ENCODE data around the gene STUM. TPM values are rescaled to one million over a fixed set of nuclear protein-coding genes. Genes with fewer than 3 reads are reported as not detected.

The STUM gene
- total RNA-seq, 1 donor from 2014 or later: 0.55 TPM

DNA sequence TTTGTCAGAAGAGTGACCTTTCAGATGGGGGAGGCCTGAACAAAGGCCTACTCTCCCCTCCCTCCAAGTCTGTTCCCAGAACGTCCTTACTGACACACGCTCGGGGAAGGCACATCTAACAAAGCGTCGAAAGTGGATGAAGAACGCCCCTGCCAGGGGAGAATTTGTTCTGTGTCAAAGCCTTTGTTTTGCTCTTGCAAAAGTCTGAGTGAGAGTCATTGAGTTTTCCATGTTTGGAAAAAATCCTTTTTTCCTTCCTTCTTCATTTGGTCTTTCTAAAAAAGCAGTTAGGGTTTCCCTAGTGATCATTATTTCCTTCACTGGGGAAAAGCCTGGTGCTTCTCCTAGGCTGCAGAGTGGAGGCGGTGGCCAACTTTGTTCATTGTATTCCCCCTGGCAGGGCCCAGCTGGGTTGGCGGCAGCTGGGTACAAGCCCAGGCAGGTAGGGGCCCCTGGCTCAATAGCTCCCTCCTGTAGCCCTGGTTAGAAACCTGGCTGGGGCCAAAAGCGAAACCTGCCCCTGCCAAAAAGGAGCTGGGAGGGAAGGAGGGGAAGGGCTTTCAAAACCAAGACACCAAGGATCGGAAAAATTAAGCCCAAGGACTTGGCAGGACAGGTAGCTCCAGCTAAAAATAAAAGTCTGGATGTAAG lies 109.5 kb downstream of the STUM start:
- DNase-seq (ENCODE audit: low spot score, unreplicated experiment): no peak
- H3K4me3 Mint-ChIP-seq (ENCODE audit: low read depth): no peak overlapping the region
- H3K27me3 Mint-ChIP-seq: peaks cover 13% of the 10 kb centered on the region
- H3K4me1 Mint-ChIP-seq (ENCODE audit: low read depth): peaks cover 22% of the 10 kb centered on the region
- no peak overlapping the region for H3K27ac Mint-ChIP-seq
- H3K9me3 Mint-ChIP-seq (ENCODE audit: low read depth): no peaks in the 10 kb centered on the region
- TF ChIP-seq, protein P1, sequence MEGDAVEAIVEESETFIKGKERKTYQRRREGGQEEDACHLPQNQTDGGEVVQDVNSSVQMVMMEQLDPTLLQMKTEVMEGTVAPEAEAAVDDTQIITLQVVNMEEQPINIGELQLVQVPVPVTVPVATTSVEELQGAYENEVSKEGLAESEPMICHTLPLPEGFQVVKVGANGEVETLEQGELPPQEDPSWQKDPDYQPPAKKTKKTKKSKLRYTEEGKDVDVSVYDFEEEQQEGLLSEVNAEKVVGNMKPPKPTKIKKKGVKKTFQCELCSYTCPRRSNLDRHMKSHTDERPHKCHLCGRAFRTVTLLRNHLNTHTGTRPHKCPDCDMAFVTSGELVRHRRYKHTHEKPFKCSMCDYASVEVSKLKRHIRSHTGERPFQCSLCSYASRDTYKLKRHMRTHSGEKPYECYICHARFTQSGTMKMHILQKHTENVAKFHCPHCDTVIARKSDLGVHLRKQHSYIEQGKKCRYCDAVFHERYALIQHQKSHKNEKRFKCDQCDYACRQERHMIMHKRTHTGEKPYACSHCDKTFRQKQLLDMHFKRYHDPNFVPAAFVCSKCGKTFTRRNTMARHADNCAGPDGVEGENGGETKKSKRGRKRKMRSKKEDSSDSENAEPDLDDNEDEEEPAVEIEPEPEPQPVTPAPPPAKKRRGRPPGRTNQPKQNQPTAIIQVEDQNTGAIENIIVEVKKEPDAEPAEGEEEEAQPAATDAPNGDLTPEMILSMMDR (IDR thresholded peaks at IDR 0.05; ENCODE audit: unreplicated experiment): no peak
- H3K36me3 Mint-ChIP-seq (ENCODE audit: insufficient read depth): no peaks in the 10 kb centered on the region

DNA sequence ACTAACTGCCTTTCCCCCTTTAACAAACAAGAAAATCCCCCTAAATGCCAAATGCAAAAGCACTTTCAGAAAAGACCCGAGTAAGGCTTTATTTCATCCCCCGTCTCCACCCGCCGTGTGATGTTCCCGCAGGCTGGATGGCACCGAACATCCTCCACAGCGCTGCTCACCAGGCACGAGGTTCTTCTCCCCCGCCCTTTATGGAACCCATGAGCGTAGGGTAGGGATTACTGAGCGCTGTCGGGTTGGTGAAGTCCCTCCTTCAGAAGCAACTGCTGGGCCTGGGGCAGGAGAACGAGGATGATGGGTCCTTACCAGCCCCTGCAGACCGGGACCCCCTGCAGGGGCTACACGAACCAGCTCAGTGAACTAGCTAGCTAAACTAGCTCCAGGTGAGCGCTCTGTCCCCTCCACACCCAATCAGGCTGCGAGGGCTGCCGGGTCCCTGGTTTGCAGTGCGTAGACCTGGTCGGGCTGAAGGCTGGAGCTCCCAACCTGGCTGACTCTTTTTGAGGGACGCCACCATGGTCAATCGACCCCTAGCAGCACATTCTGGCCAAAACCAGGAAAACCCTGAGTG lies 110.1 kb downstream of the STUM start:
- Mint-ChIP-seq H3K36me3 (ENCODE audit: insufficient read depth) (no peaks in the 10 kb centered on the region), H3K4me3 (ENCODE audit: low read depth) (no peak overlapping the region), H3K27me3 (peaks cover 13% of the 10 kb centered on the region), H3K27ac (no peak overlapping the region), H3K4me1 (ENCODE audit: low read depth) (peaks cover 22% of the 10 kb centered on the region), H3K9me3 (ENCODE audit: low read depth) (no peaks in the 10 kb centered on the region)
- DNase-seq (ENCODE audit: low spot score, unreplicated experiment): no peak
- TF ChIP-seq, protein P1 (IDR thresholded peaks at IDR 0.05; ENCODE audit: unreplicated experiment): no peak

Other genes with a start within 250 kb of the STUM start
- gene LIN9, start 239.6 kb upstream of the STUM start, total RNA-seq: 8.2 and 8.6 TPM in 2 replicates
- 153 and 159 TPM in 2 replicates for gene PARP1, start 140.7 kb upstream of the STUM start, total RNA-seq
- 9.3 and 9.8 TPM in 2 replicates for gene ITPKB, start 190.5 kb downstream of the STUM start, total RNA-seq